Left renal cortex interstitium (tissue), 4 donors: ENCODE data around the gene AFAP1. TPM values are rescaled to one million over a fixed set of nuclear protein-coding genes. Genes with fewer than 3 reads are reported as not detected.

ENCODE experiments used
- DNase-seq, 4 donors: peaks; one replicate each; pipeline ENCODE4 v3.0.0-alpha.2; 2013; ENCODE audit warnings: low read depth in 4 of 4, low spot score in 2 of 4, missing footprints in 1 of 4
- polyA plus RNA-seq, 4 donors: library from polyadenylated mRNA; unstranded; fragments of 120-200 nt; gene quantifications; one replicate each; pipeline ENCODE4 v1.2.1, GENCODE V29; 2013; ENCODE audit not compliant: insufficient read length in 4 of 4

Gene AFAP1
- polyA plus RNA-seq, 4 donors = 19.5 to 26.5 (median 24.7) TPM

DNA sequence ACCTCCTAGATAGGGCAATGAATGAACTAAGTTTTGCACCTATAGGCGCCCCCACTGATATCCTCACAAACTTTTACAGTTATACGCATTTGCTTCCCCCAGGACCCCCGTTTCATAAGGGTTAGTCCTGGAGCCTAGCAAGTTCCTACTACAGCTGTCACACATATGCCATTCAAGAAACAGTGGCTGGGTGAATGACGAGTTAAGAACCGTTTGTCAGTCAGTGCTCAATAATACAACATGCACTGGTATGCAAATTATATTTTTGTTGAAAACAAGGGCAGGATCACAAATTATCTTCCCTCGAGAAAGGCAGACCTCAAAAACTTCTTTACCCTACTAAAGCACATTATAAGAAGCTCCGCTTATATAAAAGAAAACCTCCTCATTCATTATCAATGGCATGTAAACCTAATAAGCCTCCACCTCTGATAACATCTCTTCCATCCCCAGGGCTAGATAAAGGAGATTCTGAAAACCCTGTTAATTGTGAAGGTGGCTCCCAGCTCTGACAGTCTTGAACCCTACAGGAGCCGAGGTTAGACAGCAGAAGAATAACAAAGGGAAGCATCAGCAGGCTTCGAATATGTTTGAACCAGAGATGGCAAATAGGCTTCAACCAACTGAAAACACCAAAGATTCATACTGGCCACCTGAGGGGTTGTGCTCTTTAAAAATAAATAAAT, 40.3 kb downstream of the AFAP1 start:
- no peak for DNase-seq

DNA sequence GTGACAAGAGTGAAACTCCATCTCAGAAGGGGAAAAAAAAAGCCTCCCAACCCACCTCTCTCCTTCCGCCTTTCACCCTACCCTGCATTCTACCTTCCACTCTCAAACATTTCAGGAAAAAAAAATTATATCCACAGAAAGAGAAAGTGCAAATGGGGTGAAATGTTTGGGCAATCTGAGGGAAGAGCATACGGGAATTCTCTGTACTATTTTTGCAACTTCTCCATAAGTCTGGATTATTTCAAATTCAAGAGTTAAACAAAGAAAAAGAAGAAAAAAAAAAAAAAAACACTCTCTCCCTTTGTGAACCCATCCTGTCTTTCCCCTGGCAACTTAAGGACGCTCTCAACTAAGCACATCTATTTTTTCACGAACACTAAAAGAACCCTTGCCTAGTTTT, 41.3 kb downstream of the AFAP1 start:
- no peak for DNase-seq

DNA sequence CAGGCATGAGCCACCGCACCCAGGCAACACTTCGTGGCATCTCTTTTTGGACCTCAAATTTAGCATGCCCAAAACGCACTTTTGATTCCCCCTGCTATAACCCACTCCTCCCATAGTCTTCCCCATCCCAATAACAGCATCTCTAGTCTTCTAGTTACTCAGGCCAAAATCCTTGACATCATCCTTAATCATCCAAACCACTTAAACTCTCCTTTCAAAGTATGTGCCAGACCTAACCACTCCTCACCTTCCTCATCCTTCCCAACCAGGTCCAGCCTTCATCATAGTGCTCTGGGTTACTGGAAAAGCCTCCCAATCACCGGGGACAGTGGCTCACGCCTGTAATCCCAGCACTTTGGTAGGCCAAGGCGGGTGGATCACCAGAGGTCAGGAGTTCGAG, 41.9 kb downstream of the AFAP1 start:
- DNase-seq = no peak

DNA sequence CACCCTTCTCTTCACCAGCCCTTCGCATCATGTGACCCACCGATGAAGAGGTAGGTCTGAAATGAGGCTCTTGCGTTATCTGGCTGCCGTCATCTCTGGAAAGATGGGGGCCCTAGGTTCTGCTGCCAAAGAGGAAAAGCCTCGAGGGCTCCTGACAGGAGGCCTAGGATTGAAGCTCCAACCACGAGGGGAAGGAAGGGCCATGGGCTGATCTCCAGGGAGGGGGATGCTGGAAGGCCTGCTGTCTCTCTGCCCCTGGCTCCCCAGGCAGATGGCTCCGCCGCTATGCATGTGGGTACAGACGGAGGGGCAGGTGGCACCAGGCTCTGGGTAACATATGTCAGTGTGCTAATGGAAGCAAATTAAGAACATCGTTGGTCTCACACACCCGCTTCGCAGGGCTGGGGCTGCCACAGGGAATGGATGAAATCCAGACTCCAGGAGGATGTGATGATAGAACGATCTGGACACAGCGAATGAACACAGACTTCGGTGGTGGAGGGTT, 44.9 kb downstream of the AFAP1 start:
- DNase-seq = no peak

DNA sequence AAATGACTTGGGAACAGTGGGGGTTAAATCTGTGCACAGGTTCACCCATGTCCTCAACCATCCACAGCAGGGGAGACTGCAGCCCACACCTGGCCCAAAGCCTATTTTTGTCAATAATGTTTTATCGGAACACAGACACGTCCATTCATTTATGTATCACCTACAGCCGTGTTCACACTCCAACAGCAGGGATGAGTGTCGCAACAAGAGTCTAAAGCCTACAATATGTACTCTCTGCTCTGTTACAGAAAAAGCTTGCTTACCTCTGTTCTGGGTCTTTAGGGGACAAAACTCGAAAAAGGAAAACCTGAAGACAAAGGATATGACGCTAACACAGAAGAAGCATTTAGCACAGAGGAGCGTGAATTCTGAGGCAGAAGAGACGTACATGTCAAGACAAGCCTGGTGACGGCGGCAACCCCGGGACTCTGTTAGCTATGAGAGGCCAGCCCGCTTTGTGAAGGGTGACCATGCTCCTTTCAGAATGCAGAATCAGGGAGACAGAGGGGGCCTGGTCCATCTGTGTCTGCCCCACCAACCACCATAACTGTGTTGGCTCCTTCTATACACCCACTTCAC, 45.5 kb downstream of the AFAP1 start:
- no peak for DNase-seq

DNA sequence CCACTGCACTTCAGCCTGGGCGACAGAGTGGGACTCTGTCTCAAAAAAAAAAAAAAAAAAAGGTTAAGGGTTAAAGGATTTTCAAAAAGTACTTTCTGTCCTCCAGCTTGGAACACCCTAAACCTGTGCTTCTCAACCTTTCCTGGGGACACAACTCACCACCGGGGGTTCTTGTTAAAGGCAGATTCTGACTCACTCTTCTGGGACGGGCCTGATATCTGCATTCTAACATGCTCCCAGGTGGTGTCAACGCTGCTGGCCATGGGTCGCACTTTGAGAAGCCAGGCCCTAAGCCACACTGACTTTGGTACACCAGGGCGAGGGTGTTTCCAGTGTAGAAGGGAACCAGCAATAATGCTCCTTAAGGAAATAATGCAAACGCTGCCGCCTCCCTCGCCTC, 46.1 kb downstream of the AFAP1 start:
- no peak for DNase-seq

DNA sequence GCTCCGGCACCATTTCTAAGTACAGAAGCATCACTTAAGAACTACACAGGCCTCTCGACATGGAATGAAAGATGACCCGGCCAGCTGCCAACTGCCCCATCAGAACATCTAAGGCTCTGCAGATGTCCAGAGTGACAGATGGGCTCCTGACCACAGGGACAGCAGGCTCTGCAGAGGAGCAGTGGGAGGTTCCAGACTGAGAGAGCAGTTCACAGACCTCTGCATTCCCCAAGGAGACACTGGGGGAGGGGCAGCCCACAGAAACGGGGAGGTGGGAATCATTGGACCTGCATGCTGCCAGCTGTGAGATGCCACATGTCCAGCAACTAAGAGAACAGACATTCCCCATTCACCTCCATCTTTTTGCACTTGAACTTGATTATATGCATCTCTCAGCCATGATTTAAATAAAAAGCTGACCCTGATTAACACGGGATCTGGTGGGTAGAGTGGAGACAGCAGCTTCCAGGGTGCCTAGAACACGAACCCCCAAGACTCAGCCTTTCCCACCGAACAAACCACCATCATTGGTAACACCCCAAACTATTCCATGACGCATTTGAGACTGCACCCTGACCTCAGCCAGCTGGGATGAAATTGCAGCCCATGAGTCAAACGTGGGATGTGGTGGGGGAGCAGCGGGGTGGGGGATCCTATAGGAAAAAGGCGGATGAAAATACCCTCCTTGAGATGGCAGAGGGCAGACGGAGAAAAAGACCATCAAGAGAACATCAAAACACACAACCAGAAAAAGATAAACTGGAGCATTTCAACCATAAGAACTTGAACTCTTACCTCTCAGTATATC, 47.2 kb downstream of the AFAP1 start:
- no peak for DNase-seq

DNA sequence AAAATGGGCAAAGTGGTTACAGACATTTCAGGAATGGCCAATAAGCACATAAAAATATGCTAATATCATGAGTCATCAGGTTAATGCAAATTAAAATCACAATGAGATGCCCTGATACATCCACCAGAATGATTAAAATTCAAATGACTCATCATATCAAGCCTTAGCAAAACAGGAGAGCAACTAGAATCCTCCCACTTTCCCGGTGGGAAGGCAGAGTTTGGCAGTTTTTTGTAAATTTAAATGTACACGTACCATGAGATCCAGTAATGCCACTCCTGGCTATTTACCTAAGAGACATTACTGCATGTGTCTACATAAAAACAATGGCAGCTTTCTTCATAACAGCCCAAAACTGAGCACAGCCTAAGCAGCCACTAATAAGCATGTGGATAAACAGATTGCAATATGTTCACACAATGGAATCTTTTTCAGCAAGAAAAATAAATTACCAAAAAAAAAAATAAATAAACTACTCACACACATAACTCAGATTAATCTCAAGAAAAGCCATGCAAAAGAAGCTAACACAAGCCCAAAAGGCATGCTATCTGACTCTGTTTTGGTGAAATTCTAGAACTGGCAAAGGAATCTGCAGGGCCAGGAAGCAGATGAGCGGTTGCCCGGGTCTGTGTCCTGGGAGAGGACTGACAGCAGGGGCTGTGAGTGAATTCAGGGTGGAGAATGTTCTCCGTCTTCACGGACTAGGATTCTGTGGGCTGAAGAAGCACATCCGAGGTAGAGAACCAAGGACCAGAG, 48.8 kb downstream of the AFAP1 start:
- no peak for DNase-seq

DNA sequence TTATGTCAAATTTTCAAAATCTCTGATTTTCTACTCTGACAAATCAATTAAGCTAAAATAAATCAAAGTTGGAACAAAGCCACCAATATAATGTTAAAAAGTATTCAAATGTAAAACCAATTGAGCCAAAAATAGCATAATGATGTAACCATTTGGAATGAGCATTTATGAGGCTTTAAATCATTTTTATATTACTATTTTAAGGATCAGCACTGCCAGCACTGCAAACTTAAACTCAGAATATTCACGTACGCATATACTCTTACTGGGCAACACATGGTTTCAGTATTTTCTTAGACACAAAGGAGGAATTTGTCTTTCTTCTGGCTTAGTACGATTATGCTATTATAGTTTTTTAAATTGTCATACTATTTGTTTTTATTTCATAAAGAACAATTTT, 52.2 kb downstream of the AFAP1 start:
- no peak for DNase-seq

DNA sequence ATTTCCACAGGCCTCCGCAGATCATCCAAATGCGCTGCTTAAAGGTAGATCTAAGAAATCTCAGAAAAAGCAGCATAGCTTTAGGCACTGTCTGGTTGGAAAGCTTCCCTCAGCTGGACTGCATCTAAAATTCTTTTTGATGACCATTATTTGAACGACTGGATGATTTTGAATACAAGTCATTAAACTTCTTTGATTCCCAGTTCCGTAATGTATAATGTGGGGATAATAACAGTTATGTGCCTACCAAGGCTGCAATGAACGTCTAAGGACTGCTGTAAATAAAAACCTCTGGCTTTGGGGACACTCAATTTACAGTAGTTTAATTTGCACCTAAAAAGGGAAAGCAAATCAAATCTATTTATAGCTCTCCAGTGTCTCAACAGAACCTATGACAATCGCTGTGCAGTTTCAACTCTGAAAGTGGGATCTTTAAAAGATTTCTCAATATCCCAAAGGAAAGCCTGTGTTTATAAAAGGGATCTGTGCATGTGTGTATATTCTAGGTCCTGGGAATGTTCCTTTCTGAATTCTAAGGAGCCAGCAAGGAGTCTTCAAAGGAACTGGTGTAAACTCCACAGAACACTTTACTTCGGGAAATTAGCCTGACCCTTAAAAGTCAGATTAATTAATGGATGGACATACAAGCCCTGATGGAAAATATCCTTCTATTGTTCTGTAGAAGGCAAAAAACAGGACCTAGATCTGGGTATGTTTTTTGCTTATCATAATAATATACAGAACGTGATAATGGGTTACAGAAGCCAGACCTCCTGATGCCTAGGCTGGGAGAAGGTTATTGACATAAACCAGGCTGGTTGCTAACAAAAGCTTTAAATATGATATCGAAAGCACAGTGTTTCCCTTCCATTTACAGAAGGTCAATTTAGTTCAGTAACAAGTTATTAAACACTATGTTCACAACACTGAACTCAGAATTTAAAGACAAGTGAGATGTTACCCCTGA, 53.4 kb downstream of the AFAP1 start:
- no peak for DNase-seq

DNA sequence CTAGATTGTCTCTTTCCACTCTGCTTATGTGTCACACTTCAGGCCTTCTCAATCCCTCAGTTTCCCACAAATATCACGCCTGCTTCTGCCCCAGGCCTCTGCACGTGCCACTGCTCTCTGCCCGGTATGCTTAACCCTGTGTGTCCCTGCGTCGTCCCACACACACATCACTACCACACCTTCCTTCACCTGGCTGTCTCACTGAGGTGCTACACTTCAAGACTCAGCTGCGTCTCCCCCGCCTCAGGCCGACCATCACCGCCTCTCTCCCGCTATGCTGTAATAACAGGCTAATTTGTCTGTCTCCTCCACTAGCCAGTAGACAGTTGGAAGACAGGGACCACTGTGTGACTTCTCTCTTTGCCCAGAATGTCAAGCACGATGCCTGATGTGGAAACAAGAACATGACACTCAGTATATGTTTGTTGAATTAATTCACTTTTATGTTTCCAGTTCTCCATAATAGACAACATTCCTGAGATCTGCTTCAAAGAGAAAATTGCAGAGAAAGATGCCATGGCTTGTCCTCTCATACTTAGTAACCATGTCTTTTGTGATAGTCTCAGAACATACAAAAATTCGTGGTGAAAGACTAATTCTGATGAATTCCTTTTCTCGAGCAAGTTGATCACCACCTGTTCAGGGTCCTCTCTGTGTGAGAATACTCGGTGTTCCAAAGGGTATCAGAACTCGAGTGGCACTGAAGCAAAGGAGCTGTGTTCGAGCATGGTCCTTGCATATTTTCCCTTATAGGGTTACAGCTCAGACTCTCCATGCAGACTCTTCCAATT, 54.2 kb downstream of the AFAP1 start:
- no peak for DNase-seq

DNA sequence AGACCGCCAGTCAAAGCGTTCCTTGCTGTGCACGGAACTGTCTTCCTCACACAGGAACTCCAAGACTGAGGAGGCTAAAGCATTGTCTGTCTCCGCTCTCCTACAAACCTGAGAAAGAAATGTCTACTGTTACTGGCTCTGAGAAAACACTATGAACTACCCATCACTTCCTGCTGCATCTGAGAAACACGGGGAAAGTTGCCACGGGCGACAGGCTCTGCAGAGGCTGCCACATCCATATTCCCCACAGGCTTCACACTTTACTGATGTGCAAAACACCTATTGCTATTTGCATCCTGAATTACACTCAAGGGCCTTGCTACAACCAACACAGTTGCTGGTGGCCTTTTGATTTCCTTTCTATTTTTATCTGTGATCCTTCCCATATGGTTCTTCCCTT, 59.0 kb downstream of the AFAP1 start:
- DNase-seq = no peak

DNA sequence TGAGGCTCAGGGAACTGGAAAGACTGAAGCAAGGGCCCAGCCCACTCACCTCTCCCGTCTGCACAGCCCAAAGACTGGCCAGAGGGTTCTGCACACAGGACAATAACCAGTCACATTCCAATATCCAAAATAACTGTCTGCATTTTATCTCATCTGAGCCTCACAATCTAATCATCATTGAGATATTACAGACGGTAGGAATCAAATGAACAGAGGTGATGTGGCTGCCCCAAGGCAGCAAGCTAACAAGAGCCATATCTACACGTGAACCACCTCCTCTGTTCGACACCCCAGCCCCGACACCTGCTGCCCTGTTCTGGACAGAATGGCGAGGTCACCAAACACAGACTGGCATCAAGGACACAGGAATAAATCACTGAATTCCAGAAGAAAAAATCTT, 60.5 kb downstream of the AFAP1 start:
- DNase-seq = no peak

DNA sequence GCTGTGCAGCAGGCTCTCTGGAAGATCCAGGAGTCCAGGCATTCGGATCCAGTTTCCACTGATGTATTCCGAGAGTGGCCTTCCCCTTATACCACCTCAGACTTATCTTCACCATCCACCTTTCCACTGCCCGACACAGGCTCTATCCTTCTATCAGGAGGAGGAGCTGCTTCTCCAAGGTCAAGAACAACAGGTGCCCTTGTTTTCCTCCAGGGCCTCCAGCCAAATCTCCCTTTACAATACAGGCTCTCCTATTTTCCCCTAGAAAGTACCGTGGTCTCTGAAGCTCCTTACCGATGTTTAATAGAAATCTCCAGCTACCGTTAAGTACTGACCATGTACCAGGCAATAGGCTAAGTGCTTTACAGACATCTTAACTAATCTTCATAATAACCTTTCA, 61.3 kb downstream of the AFAP1 start:
- no peak for DNase-seq

DNA sequence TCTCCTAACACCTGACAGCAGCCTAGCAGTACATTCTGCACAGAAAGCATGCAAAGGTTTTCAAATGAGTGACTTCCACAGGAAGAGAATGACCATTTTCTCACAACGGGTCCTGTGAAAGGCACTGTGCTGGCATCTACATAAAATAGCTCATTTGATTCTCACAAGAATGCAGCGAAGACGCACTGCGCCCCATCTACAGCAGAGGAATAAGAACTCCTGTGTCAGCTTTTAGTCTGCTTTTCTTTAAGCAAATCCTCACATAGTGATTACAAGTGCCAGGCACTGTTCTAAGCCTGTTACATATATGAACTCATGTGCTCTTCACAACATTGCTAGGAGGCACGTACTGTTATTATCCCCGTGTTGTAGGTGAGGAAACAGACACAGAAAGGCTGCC, 62.5 kb downstream of the AFAP1 start:
- no peak for DNase-seq

DNA sequence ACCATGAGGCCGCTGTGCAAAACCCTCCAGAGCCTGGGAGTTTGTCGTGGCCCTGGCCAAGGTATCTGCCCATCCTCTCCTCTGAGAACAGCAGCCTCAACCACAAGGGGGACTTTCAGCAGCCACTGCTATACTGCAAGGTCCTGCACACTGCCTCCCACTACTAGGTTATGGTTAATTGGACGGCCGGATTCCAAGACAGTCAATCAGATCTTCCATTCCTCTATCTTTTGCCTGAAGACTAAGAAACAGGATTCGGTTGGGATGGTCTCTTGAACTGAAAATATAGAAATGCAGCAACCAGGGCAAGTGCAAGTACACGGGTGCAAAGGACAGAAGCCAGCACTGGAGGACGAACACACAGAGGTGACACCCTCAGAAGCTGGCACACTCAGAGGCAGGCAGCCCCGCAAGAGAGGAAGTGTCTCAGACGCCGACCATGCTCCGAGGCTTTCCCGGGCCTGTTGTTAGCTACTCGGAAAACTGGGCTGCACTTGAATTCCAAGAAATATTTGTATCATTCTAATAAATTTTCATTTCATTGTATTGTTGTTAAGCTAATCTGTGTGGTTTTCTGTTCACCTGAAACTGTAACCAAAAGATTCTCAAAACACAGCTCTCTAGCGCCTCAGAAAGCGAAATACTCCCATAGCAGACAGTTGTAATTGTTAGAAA, 63.3 kb downstream of the AFAP1 start:
- no peak for DNase-seq

DNA sequence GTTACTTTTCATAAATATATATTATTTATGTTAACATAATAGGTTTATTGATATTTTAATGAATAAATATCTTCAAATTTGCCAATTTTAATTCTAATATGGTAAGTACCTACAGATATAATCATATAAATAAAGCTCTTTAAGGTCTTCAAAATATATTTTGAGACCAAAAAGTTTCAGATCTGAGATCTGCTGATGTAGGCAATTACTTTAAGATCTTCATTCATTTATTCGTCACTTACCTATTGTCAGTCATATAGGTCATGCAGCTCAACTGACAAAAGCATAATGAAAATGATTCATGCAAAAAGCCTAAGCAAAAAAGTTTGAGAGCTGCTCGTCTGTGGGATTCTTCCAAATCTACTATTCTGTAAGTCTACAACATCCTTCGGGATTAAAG, 64.8 kb downstream of the AFAP1 start:
- no peak for DNase-seq

DNA sequence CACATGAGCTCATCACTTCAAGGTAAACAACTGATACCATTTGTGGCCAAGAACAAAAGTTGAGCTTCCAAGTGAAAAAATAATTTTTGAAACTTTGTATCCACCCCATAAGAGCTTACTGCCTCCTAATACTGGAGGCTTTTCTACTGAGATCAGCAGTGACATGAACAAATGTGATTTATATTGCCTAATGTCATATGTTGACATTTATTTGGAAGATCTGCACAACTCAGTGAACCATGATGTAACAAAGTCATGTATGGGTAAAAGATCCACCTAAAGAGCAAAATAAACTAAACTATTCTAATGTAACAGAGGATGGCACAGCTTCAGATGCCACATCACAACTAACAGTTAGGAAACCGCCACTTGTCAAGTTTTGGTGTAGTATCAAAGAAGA, 65.8 kb downstream of the AFAP1 start:
- no peak for DNase-seq
